Stimulated activated CD8-positive, alpha-beta memory T cell treated with anti-CD3 and anti-CD28 coated beads, Interleukin-7, amount 100 ng/mL, for 48 hours (primary cell): ENCODE measurements around the gene RFTN2.
"Not testable (repeated sequence)": the region's sequence is repeated elsewhere in the genome, so short reads cannot be mapped to it uniquely, and the experiment has no call there.

Experiments
- DNase-seq, 2 donors: peaks; one replicate each; pipeline ENCODE4 v3.0.0-alpha.2; 2020; ENCODE audit warnings: low read depth in 1 of 2; ENCODE audit errors: extremely low read depth in 1 of 2

Gene RFTN2

DNA sequence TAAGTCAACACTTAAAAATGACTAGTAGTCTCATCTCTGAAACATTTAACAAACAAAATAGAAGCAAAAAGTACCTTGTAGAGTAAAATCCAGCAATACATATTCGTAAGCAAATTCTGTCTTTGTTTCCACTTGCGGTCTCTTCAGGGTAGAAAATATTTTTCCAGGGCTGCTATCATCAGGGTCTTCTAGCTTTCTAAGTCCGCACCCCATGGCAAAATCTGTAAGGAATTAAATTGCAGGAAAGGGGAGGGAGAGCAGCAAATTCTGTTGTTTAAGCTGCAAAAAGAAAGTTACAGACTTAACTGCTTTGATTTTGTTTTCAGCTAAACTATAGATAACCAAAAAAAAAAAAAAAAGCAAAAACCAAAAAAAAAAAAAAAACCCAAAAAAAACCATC, at the start of gene RFTN2:
Gene RFTN2, minus strand, starts transcription at position 342 of the 400 bp plus-strand sequence. Its CDS starts 129 bp downstream, at position 213.
- no peak for DNase-seq

DNA sequence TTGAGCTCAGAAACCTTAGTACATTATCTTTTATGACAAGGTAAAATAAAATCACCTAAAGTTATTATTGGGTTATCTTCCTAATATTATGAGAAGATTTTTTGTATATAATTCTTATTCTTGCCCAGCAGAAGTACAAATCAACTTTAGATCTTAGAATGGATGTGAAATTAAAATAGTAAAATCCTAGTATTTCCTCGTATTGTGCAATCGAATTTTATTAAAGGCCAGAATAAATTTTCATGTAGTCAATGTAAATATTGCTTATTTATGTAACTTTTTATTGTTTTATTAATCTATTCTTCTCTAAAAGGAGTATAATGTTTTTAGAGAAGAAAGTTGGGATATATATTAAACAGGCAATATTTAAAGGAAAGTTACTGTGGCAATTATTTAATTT, 42.5 kb upstream of the RFTN2 start:
- DNase-seq: no peak

DNA sequence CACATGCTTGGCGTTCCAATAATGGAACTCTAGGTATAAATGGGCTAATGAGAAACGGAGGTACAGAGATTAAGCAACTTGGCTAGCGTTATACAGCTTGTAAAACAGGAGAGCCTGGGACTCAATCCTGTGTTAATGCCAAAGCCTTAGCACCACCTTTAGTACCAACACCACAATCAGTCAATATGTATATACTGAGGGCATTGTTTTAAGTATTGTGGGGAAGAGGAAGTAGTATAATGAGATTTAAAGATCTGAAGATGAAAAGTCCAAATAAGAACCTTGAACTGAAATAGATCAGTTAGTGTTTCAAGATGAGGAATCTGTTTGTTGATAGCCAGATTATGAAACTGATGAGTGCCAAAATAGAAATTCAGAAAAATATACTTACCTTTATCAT, 37.9 kb upstream of the RFTN2 start:
- no peak for DNase-seq

DNA sequence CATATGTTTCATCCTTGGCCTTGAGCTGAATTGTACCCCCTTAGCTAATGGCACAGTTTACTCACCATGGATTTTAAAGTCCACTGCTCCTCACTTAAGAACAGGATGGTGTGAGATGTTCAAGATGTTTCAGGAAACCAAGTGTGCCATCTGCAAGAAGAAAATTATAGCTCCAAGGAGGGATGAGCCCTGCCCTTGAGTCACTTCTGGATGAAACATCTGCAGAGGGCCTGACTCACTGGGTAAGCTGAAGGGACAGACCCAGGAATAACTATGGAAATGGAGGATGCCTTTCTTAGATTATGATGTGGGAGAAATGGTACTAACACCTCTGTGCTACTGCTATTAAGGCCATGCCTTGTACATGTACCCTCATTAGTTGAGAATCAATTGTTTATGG, 36.2 kb upstream of the RFTN2 start:
- DNase-seq: no peak

DNA sequence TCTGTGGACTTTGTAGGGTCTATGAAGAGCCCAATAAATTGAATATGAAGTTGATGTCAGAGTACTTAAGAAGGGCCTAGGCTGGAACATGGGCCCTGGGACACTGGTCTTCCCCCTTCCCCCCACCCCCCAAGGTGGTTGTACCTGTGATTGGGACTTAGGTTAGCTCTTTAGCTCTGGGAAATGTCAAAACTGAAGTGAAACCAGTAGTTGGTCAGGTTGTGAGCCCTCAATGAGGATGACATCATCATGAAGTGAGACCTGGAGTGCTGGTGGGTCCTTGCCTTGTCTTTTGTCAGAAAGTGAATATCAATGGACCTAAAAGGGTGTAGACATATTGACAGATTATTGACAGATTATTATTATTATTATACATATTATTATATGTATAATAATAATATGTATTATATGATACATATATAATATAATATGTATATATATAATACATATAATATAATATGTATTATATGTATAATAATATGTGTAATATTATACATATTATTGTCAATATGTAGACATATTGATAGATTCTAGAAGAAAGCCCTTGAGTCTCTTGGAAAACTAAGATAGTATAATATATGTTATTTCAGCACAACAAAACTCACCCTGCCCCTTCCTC, 35.1 kb upstream of the RFTN2 start:
- no peak for DNase-seq

- not testable (repeated sequence) for DNase-seq
Measured at GRCh38 chr2:197709140-197709539, 33.8 kb upstream of the RFTN2 start.

DNA sequence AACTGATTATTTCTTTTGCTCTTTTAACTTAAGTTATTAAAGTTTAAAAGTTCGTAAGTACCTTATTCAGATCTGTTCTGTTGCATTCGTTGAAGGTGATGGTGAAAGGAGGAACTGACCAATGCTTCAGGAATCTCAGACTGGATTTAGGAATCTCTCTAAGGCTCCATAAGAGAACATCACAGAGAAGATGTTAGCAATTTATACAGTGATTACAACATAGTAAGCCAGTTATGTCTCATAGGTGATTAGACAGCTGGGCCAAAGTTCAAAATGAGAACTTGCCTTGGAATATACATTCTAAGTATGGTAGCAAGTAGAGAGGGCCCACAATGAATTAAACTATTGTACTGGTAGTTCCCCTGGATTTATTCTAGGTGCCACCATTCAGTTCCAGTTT, 32.9 kb upstream of the RFTN2 start:
- DNase-seq: no peak

GRCh38 chr2:197707316-197708213, 32.2 kb upstream of the RFTN2 start:
- DNase-seq: no peak

DNA sequence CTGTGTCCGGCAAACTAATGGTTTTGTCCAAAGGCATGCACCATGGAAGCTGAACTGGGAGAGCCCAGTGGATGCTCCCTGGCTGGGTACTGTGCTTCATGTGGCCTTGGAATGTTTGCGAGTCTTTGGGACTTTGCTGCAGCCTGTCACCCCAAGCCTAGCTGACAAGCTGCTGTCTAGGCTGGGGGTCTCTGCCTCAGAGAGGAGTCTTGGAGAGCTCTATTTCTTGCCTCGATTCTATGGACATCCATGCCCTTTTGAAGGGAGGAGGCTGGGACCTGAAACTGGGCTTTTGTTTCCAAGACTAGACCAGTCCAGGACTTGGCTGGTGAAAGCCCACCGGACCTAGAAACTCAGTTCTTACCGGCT, 31.4 kb upstream of the RFTN2 start:
- DNase-seq: no peak

DNA sequence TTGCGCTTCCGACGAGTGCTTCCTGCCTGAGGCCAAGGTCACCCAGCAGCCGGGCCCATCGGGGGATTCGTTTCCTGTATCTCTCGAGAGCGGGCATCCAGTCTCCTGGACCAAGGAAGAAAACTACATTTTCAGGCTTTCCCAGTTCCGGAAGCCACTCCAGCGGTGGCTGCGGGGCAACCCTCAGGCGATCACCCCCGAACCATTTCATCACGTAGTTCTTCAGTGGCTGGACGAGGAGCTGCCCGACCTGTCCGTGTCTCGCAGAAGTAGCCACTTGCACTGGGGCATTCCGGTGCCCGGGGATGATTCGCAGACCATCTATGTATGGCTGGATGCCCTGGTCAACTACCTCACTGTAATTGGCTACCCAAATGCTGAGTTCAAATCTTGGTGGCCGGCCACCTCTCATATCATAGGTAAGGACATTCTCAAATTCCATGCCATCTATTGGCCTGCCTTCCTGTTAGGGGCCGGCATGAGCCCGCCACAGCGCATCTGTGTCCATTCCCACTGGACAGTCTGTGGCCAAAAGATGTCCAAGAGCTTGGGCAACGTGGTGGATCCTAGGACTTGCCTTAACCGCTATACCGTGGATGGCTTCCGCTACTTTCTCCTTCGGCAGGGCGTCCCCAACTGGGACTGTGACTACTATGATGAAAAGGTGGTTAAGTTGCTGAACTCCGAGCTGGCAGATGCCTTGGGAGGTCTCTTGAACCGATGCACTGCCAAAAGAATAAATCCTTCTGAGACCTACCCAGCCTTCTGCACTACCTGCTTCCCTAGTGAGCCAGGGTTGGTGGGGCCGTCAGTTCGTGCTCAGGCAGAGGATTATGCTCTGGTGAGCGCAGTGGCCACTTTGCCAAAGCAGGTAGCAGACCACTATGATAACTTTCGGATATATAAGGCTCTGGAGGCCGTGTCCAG, 30.8 kb upstream of the RFTN2 start:
- DNase-seq: peak in 1 of 2 donors; percentile 20

DNA sequence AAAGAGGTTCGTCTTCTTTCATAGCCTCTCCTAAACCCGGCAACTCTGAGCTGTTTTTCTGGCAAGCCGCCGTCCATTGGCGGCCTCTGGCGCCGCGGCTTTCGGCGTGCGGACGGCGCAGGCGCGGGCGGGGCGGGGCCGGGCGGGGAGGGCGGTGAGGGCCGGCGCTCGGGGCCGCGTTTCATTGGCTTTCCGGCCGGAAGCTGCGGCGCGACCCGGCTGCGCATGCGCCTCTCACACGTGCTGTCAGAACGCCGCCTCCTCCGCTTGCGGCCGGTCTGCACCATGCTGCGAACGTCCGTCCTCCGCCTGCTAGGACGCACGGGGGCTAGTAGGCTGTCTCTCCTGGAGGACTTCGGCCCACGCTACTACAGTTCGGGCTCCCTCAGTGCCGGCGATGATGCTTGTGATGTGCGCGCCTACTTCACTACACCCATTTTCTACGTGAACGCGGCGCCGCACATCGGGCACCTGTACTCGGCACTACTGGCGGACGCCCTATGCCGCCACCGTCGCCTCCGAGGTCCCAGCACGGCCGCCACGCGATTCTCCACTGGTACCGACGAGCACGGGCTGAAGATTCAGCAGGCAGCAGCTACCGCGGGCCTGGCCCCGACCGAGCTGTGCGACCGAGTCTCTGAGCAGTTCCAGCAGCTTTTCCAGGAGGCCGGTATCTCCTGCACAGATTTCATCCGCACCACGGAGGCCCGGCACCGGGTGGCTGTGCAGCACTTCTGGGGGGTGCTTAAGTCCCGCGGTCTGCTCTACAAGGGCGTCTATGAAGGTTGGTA, 29.9 kb upstream of the RFTN2 start, which contains the start of gene MARS2:
Gene MARS2, plus strand, starts transcription at position 249 of the 791 bp plus-strand sequence. Its CDS starts 37 bp downstream, at position 286.
- DNase-seq: peak; percentile 84 to 87

DNA sequence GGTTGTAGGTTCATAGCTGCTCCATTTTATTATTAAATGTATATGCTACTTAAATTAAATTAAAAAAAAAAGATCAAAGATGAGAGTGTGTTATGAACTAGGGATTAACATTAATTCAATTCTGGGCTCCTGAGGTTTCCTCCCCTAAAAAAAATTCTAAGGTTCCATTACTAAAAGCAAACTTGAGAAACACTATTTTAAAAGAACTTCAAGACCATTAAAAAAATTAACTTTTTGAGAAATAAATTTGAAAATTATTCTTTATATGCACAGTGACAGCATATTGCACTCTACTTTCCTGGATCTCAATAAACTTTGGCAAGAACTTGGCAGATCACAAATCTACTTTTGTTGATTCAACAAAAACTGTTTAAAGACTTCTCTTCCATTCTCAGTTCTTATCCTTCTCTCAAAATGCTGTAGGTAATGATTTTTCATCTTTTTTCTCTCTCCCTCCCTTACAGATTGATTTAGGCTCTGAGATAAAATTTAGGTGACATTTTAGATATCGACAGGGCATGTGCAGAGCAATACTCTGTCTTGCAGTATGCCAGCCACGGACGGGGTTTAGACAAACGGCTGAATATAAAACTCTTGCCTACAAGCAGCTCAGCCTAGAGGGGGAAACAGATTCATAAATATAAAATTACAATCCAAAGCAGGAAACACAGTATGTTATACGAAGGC, 29.2 kb upstream of the RFTN2 start:
- DNase-seq: no peak

GRCh38 chr2:197700960-197701359, 25.6 kb upstream of the RFTN2 start:
- no peak for DNase-seq

- not testable (repeated sequence) for DNase-seq
Measured at GRCh38 chr2:197699724-197700123, 24.3 kb upstream of the RFTN2 start.

DNA sequence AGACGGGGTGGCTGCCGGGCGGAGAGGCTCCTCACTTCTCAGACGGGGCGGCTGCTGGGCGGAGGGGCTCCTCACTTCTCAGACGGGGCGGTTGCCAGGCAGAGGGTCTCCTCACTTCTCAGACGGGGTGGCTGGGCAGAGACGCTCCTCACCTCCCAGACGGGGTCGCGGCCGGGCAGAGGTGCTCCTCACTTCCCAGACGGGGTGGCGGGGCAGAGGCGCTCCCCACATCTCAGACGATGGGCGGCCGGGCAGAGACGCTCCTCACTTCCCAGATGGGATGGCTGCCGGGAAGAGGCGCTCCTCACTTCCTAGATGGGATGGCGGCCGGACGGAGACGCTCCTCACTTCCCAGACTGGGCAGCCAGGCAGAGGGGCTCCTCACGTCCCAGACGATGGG, 21.2 kb upstream of the RFTN2 start:
- DNase-seq: not testable (repeated sequence)

GRCh38 chr2:197695971-197696370, 20.6 kb upstream of the RFTN2 start:
- DNase-seq: not testable (repeated sequence)

DNA sequence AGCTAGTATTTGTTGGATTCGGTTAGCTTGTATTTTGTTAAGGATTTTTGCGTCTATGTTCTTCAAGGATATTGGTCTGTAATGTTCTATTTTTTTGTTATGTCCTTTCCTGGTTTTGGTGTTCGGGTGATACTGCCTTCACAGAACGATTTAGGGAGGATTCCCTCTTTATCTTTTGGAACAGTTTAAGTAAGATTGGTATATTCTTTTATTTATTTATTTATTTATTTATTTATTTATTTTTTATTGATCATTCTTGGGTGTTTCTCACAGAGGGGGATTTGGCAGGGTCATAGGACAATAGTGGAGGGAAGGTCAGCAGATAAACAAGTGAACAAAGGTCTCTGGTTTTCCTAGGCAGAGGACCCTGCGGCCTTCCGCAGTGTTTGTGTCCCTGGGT, 19.8 kb upstream of the RFTN2 start:
- DNase-seq: not testable (repeated sequence)

GRCh38 chr2:197677483-197677882, 2.1 kb upstream of the RFTN2 start:
- no peak for DNase-seq

DNA sequence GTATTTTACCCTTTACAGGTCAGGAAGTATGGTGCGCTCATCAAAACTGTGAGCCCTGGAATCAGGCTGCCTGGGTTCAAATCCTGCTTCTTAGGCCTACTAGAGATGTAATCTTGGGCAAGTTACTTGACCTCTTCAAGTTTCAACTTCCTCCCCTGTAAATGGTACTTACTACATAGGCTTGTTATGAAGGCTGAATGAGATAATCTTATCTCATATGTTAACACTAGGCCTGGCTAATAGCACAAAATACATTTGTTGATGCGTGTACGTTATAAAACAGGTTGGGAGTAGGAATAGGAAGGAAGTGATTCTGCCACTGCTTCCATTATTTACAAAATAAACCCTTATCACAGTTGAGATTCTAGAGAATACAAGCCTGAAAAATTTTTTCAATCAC, 1.7 kb upstream of the RFTN2 start:
- no peak for DNase-seq

DNA sequence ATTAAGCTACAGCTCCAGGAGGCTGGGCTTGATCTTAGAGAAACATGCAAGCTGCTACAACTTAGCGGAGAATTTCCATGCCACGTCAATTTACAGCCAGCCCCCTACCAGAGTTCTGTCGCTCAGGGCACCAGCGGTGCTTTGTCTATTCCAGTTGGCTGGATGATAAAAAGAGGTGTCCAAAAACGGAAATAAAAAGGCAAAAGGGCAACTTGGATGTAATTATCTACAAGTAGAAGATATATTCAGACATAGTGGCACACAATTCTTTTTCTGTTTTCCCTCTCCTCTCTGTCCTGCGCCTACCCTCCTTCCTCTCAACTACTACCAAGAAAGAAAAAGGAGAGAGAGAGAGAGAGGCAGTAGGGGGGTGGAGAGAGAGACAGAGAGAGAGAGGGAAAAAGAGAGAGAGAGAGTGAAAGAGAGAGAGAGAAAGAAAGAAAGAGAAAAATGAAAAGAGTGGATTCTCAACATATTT, 363 bp upstream of the RFTN2 start:
- no peak for DNase-seq
